Endothelial cell of umbilical vein (primary cell): Measurements from ENCODE around the gene TRAF1. TPM values are rescaled to one million over a fixed set of nuclear protein-coding genes. Genes with fewer than 3 reads are reported as not detected.

Source experiments
- BruUV-seq: library from RNA; stranded (reverse); fragments of 400-500 nt; replicated peaks from 2 replicates; lab custom pipeline; 2021; lab: Mats Ljungman, UMichigan
- CTCF ChIA-PET: fragments of 300-600, 350-600 bp; sonication (Branson Sonifier 250); formaldehyde crosslinking; loops from one replicate; lab custom pipeline; 2021; ENCODE audit warnings: antibody characterized with exemption, inconsistent platforms; lab: Charles Lee
- POLR2A ChIA-PET: fragments of 300-600, 350-600 bp; sonication (Branson Sonifier 250); formaldehyde crosslinking; loops from one replicate; lab custom pipeline; 2021; ENCODE audit warnings: antibody characterized with exemption, inconsistent platforms; lab: Charles Lee
- DNase-seq: peaks from one replicate; pipeline ENCODE4 v3.0.0-alpha.2; 2011; ENCODE audit warnings: low read depth, low spot score
- FAIRE-seq: peaks from 2 replicates; lab custom pipeline; 2011; peaks lifted over from hg19 to GRCh38; lab: Jason Lieb, UNC
- H2AFZ ChIP-seq: 2 replicates; pipeline ENCODE4 v1.6.0; 2012; ENCODE audit warnings: low read depth, low read length, control low read depth, inconsistent platforms
- H3K27ac ChIP-seq: 2 replicates; pipeline ENCODE4 v1.5.1; 2011; ENCODE audit warnings: low read depth, mild to moderate bottlenecking, control low read depth, low read length, moderate library complexity; ENCODE audit not compliant: insufficient read depth
- H3K27me3 ChIP-seq, 2 experiments: 2 replicates each; pipeline versions ENCODE4 v1.6.0 to v1.6.1; 2011; ENCODE audit warnings: low read length in 2 of 2, mixed read lengths in 1 of 2; ENCODE audit not compliant: control insufficient read depth in 2 of 2, insufficient read depth in 2 of 2
- H3K36me3 ChIP-seq, 2 experiments: 2 replicates in 1 of 2; 3 replicates in 1 of 2; pipeline ENCODE4 v1.5.1; 2011; ENCODE audit warnings: low read length in 2 of 2, mild to moderate bottlenecking in 1 of 2, moderate library complexity in 1 of 2; ENCODE audit not compliant: control insufficient read depth in 2 of 2, insufficient read depth in 2 of 2; ENCODE audit errors: extremely low read depth in 1 of 2
- H3K4me1 ChIP-seq: 3 replicates; pipeline ENCODE4 v1.5.1; 2011; ENCODE audit warnings: mild to moderate bottlenecking, low read length; ENCODE audit not compliant: control insufficient read depth, insufficient read depth; ENCODE audit errors: extremely low read depth
- H3K4me2 ChIP-seq: 2 replicates; pipeline ENCODE4 v1.6.1; 2011; ENCODE audit warnings: low read length, control low read depth, mixed read lengths; ENCODE audit not compliant: insufficient read depth
- H3K4me3 ChIP-seq, 3 experiments: fragments of 200-600 bp in 1 of 3; sonication (generic), shearing (Covaris generic) in 1 of 3; replicated peaks in 1 of 3; 2 replicates each; pipeline ENCODE4 v1.5.1; 2011 to 2016; ENCODE audit warnings: control low read depth in 3 of 3, low read length in 3 of 3, mild to moderate bottlenecking in 2 of 3, inconsistent platforms in 1 of 3, low read depth in 1 of 3, moderate library complexity in 1 of 3; ENCODE audit not compliant: insufficient read depth in 1 of 3
- H3K79me2 ChIP-seq: 2 replicates; pipeline ENCODE4 v1.6.0; 2012; ENCODE audit warnings: low read length, inconsistent platforms; ENCODE audit not compliant: control insufficient read depth, insufficient read depth
- H3K9ac ChIP-seq: replicated peaks from 2 replicates; pipeline ENCODE3; 2011; ENCODE audit warnings: low read length, control low read depth; ENCODE audit not compliant: insufficient read depth; ENCODE audit errors: extremely low read depth
- H3K9me1 ChIP-seq: replicated peaks from 3 replicates; pipeline ENCODE4 v1.6.0; 2011; ENCODE audit warnings: mild to moderate bottlenecking, low read length; ENCODE audit not compliant: control insufficient read depth, insufficient read depth; ENCODE audit errors: extremely low read depth
- H3K9me3 ChIP-seq: replicated peaks from 2 replicates; pipeline ENCODE4 v1.5.1; 2012; ENCODE audit warnings: low read length, inconsistent platforms; ENCODE audit not compliant: control insufficient read depth, insufficient read depth
- H4K20me1 ChIP-seq: replicated peaks from 2 replicates; pipeline ENCODE3; 2011; ENCODE audit warnings: mild to moderate bottlenecking, low read length; ENCODE audit not compliant: control insufficient read depth, insufficient read depth; ENCODE audit errors: extremely low read depth
- EZH2 ChIP-seq: IDR thresholded peaks from 2 replicates; pipeline ENCODE4 v1.6.1; 2012; ENCODE audit warnings: borderline replicate concordance, low read depth, mild to moderate bottlenecking, moderate library complexity, low read length, inconsistent platforms; ENCODE audit not compliant: severe bottlenecking
- FOS ChIP-seq: IDR thresholded peaks from 2 replicates; pipeline ENCODE4 v1.6.1; 2011; ENCODE audit warnings: mild to moderate bottlenecking, low read length, moderate library complexity, borderline replicate concordance; ENCODE audit not compliant: insufficient read depth
- GATA2 ChIP-seq: IDR thresholded peaks from 2 replicates; pipeline ENCODE4 v1.7.0; 2011; ENCODE audit warnings: low read depth, mild to moderate bottlenecking, moderate library complexity, mixed read lengths, low read length; ENCODE audit not compliant: insufficient read length, insufficient read depth
- JUN ChIP-seq: IDR thresholded peaks from 2 replicates; pipeline ENCODE4 v1.6.1; 2011; ENCODE audit warnings: borderline replicate concordance, low read depth; ENCODE audit not compliant: insufficient read length, insufficient read depth
- MYC ChIP-seq: IDR thresholded peaks from one replicate; pipeline ENCODE4 v1.6.1; 2011; ENCODE audit warnings: mild to moderate bottlenecking, low read depth, low read length
- POLR2A ChIP-seq: IDR thresholded peaks from 2 replicates; pipeline ENCODE4 v1.6.1; 2012; ENCODE audit warnings: low read depth, mild to moderate bottlenecking, control low read depth, low read length
- POLR2AphosphoS5 ChIP-seq: IDR thresholded peaks from 2 replicates; pipeline ENCODE4 v1.6.1; 2012; ENCODE audit warnings: low read depth, mild to moderate bottlenecking, control low read depth, low read length, moderate library complexity; ENCODE audit not compliant: insufficient read depth
- dilution Hi-C: fragments of 300-500 bp; cut with MboI; formaldehyde crosslinking; loops from one replicate; pipeline ENCODE4 v1.15.0; 2019; ENCODE audit warnings: low sequenced_read_pairs; ENCODE audit not compliant: extremely low pct_ligation_motif_present
- intact Hi-C: fragments of 100-400 bp; cut with micrococcal nuclease; formaldehyde crosslinking; loops from one replicate; pipeline ENCODE4 v1.10.0; 2022
- polyA plus RNA-seq, 4 experiments: library from polyadenylated mRNA; depleted of rRNA in 3 of 4; stranded (reverse) in 3 of 4; unstranded in 1 of 4; fragments of >200 nt; gene quantifications; 2 replicates each; pipeline versions ENCODE4 v1.2.1 to v1.2.3, GENCODE V29; 2011 to 2012; ENCODE audit warnings: missing spikeins in 1 of 4
- total RNA-seq: library from RNA; stranded (reverse); gene quantifications from 2 replicates; pipeline ENCODE4 v1.2.3, GENCODE V29; 2021
- TF ChIP-seq, protein P1 (sequence below): IDR thresholded peaks from 2 replicates; pipeline ENCODE4 v1.6.1; 2011; ENCODE audit not compliant: insufficient read depth, insufficient read length
- TF ChIP-seq, protein P2 (sequence below), 2 donors: IDR thresholded peaks; 1 replicate in 1 of 2; 2 replicates in 1 of 2; pipeline ENCODE4 v1.5.1; 2011; ENCODE audit warnings: low read length in 2 of 2, mild to moderate bottlenecking in 2 of 2, moderate library complexity in 2 of 2, control low read depth in 1 of 2, inconsistent platforms in 1 of 2, low read depth in 1 of 2; ENCODE audit not compliant: insufficient read depth in 1 of 2; ENCODE audit errors: extremely low read depth in 1 of 2

The TRAF1 gene
- total and polyA plus RNA-seq, 2 donors (not counting 3 experiments of a cell fraction or from before 2014, with no cell fraction given): 2.0 to 2.6 TPM

DNA sequence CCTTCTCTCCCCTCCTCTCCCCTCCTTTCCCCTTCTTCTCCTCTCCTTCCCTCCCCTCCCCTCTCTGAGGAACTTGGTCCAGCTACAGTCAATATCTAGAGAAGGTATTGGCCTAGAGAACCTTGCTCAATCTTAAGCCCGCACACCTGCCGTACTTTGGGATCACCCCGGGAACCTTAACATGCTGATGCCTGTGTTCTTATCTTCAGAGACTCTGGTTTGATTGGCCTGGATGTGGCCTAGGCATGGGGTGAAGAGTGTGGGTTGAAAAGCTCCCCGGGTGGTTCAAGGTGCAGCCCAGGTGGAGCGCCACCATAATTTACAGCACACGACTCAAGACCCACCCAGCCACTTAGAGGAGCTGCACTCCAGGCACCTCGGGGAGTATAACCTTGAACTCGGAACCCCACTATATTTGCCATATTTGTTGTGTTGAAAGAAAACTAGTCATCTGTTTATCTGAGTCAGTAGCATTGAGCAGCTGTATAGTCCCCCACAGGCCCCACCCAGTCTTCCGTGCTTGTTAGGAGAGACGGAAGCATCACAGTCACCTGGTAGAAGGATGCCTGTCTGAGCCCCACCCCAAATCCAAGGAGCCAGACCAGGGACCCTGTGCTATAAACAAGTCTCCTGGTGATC is 35.2 kb downstream of the TRAF1 start:
- H3K9me3 ChIP-seq: no peaks in the 10 kb centered on the region
- ChIA-PET POLR2A (no interaction called here), CTCF (interaction anchor here (0.9 to 2.6 kb wide), 5 partner anchors 20 to 48 kb away, joined by 3 to 14 read pairs (median 4); no protein-coding TSS in a partner anchor)
- H3K79me2 ChIP-seq: no peaks in the 10 kb centered on the region
- no peak overlapping the region for H2AFZ ChIP-seq
- no peak overlapping the region for H3K4me2 ChIP-seq
- no TSS peak for BruUV-seq
- H3K27me3 ChIP-seq: no peaks in the 10 kb centered on the region
- no peak overlapping the region for H3K9ac ChIP-seq
- H3K36me3 ChIP-seq: no peaks in the 10 kb centered on the region
- DNase-seq: no peak
- no peaks in the 10 kb centered on the region for H3K9me1 ChIP-seq
- dilution Hi-C loops: no loop called here
- H3K27ac ChIP-seq: no peak overlapping the region
- no peaks in the 10 kb centered on the region for H4K20me1 ChIP-seq
- H3K4me3 ChIP-seq: no peak overlapping the region
- peaks cover 25% of the 10 kb centered on the region for H3K4me1 ChIP-seq
- no peak for FAIRE-seq
- TF ChIP-seq EZH2 (no peak), FOS (no peak), GATA2 (no peak), POLR2AphosphoS5 (no peak), MYC (no peak), JUN (no peak), POLR2A (no peak)
- TF ChIP-seq, protein P1, sequence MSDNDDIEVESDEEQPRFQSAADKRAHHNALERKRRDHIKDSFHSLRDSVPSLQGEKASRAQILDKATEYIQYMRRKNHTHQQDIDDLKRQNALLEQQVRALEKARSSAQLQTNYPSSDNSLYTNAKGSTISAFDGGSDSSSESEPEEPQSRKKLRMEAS: no peak
- TF ChIP-seq, protein P2, sequence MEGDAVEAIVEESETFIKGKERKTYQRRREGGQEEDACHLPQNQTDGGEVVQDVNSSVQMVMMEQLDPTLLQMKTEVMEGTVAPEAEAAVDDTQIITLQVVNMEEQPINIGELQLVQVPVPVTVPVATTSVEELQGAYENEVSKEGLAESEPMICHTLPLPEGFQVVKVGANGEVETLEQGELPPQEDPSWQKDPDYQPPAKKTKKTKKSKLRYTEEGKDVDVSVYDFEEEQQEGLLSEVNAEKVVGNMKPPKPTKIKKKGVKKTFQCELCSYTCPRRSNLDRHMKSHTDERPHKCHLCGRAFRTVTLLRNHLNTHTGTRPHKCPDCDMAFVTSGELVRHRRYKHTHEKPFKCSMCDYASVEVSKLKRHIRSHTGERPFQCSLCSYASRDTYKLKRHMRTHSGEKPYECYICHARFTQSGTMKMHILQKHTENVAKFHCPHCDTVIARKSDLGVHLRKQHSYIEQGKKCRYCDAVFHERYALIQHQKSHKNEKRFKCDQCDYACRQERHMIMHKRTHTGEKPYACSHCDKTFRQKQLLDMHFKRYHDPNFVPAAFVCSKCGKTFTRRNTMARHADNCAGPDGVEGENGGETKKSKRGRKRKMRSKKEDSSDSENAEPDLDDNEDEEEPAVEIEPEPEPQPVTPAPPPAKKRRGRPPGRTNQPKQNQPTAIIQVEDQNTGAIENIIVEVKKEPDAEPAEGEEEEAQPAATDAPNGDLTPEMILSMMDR (IDR thresholded peaks at IDR 0.05; ENCODE audit: extremely low read depth in 1 of 2, insufficient read depth in 1 of 2, low read depth in 1 of 2, low read length in 2 of 2): no peak
- intact Hi-C loops: no loop called here
